Smooth muscle cell (in vitro differentiated cells): Measurements from ENCODE around the gene HOXC6. TPM values are rescaled to one million over a fixed set of nuclear protein-coding genes. Genes with fewer than 3 reads are reported as not detected.
A peak's percentile ranks its signal among the peaks of the same experiment; 100 is the strongest.

Experiments used
- DNase-seq: peaks from one replicate; lab custom pipeline; 2025; ENCODE audit not compliant: unreplicated experiment; lab: John Stamatoyannopoulos, UW
- H2AFZ ChIP-seq: fragments of 200-600 bp; sonication (generic); 2 replicates; pipeline ENCODE4 v1.6.0; 2016; ENCODE audit warnings: antibody characterized with exemption, low read depth, mild to moderate bottlenecking
- H3F3A ChIP-seq: fragments of 200-600 bp; sonication (generic); 2 replicates; pipeline ENCODE4 v1.6.0; 2017; ENCODE audit warnings: antibody characterized with exemption, low read depth
- H3K27ac ChIP-seq: fragments of 200-600 bp; sonication (generic); 2 replicates; pipeline ENCODE4 v1.5.1; 2016; ENCODE audit warnings: low read depth, mild to moderate bottlenecking
- H3K27me3 ChIP-seq: fragments of 200-600 bp; sonication (generic); 2 replicates; pipeline ENCODE4 v1.6.1; 2016; ENCODE audit warnings: low read depth, mild to moderate bottlenecking
- H3K36me3 ChIP-seq: fragments of 200-600 bp; sonication (generic); 2 replicates; pipeline ENCODE4 v1.5.1; 2016; ENCODE audit warnings: low read depth
- H3K4me1 ChIP-seq: fragments of 200-600 bp; sonication (generic); 2 replicates; pipeline ENCODE4 v1.5.1; 2016; ENCODE audit warnings: low read depth
- H3K4me2 ChIP-seq: fragments of 200-600 bp; sonication (generic); 2 replicates; pipeline ENCODE4 v1.6.0; 2016; ENCODE audit warnings: mild to moderate bottlenecking
- H3K4me3 ChIP-seq: fragments of 200-600 bp; sonication (generic); 2 replicates; pipeline ENCODE4 v1.5.1; 2016; ENCODE audit warnings: mild to moderate bottlenecking
- H3K79me2 ChIP-seq: fragments of 200-600 bp; sonication (generic); 2 replicates; pipeline ENCODE4 v1.6.0; 2016; ENCODE audit warnings: low read depth, mild to moderate bottlenecking
- H3K9ac ChIP-seq: fragments of 200-600 bp; sonication (generic); 2 replicates; pipeline ENCODE4 v1.6.0; 2016; ENCODE audit warnings: low read depth
- H3K9me3 ChIP-seq: fragments of 200-600 bp; sonication (generic); replicated peaks from 2 replicates; pipeline ENCODE4 v1.5.1; 2016; ENCODE audit warnings: low read depth
- H4K20me1 ChIP-seq: fragments of 200-600 bp; sonication (generic); 2 replicates; pipeline ENCODE4 v1.6.0; 2016; ENCODE audit warnings: low read depth
- CTCF ChIP-seq: fragments of 200-600 bp; sonication (generic); IDR thresholded peaks from 2 replicates; pipeline ENCODE4 v1.5.1; 2017; ENCODE audit warnings: borderline replicate concordance, mild to moderate bottlenecking, antibody characterized with exemption; ENCODE audit not compliant: insufficient read depth, poor library complexity, severe bottlenecking
- WGBS: methylation state at CpG from one replicate; pipeline ENCODE4 v1.1.7; 2016; ENCODE audit warnings: low lambda C conversion rate; 5-methylcytosine and 5-hydroxymethylcytosine counted together
- polyA plus RNA-seq: library from polyadenylated mRNA; unstranded; fragments of >200 nt; fragmentation: Nextera tagmentation; extraction: Ambion mirVana; gene quantifications from 2 replicates; pipeline ENCODE4 v1.2.1, GENCODE V29; 2016
- total RNA-seq: library from RNA; depleted of rRNA; stranded (reverse); fragments of >200 nt; gene quantifications from 2 replicates; pipeline ENCODE4 v1.2.3, GENCODE V29; 2014

The HOXC6 gene
- total and polyA plus RNA-seq, 2 experiments from 2014 or later = 3.1 to 12.3 TPM

- Histone ChIP-seq H3K4me3 (no peak overlapping the region), H2AFZ (no peak overlapping the region), H3K79me2 (no peaks in the 10 kb centered on the region), H3F3A (no peaks in the 10 kb centered on the region), H3K4me1 (peaks cover 4% of the 10 kb centered on the region), H3K4me2 (no peak overlapping the region), H3K27me3 (peaks cover 100% of the 10 kb centered on the region), H3K36me3 (no peaks in the 10 kb centered on the region), H3K9me3 (no peaks in the 10 kb centered on the region), H4K20me1 (peaks cover 28% of the 10 kb centered on the region), H3K27ac (no peak overlapping the region), H3K9ac (no peak overlapping the region)
- DNase-seq = no peak
- WGBS = 20% methylated on average over 12 of the region's 12 CpGs
- TF ChIP-seq CTCF = no peak
These were observed 23.0 kb downstream of the HOXC6 start for GRCh38 chr12:54051026-54051842.

DNA sequence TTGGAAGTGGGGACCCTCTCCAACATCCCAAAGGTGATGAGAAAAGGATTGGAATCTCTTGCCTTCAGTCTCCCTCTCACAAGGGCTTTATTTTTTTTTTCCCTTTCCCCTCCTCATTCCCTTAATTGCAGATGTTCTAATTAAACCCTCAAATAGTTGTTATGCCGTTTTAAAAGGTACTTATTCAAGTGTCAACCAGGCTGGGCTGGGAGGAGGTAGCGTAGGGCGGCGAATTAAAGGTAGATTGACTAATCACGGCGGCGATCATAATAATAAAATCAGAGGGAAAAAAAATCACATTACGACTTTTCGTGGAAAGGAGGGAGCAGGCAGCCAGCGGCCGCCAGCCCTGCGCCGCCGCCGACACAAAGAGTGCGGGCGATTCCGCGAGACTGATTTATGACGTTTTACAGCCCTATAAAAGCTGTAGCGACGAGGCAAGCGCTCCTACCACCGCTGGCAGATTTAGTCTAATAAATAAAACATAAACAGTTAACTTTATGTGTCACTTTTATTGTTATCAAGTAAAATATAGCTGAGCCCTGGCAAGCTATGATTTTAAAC is 23.7 kb downstream of the HOXC6 start:
- H3K4me3 ChIP-seq = peak overlapping the region; percentile 16
- H3K9me3 ChIP-seq = no peaks in the 10 kb centered on the region
- no peaks in the 10 kb centered on the region for H3F3A ChIP-seq
- H2AFZ ChIP-seq = no peak overlapping the region
- no peak for DNase-seq
- H3K9ac ChIP-seq = no peak overlapping the region
- peaks cover 20% of the 10 kb centered on the region for H4K20me1 ChIP-seq
- peaks cover 4% of the 10 kb centered on the region for H3K4me1 ChIP-seq
- no peaks in the 10 kb centered on the region for H3K36me3 ChIP-seq
- no peak overlapping the region for H3K27ac ChIP-seq
- WGBS = 3% methylated on average over 24 of the region's 24 CpGs
- peak overlapping the region; percentile 55 for H3K4me2 ChIP-seq
- H3K27me3 ChIP-seq = peaks cover 100% of the 10 kb centered on the region
- no peak for TF ChIP-seq CTCF
- no peaks in the 10 kb centered on the region for H3K79me2 ChIP-seq

GRCh38 chr12:54052438-54053002 is 24.3 kb downstream of the HOXC6 start:
- Histone ChIP-seq H3K4me2 (peak overlapping the region; percentile 55), H2AFZ (no peak overlapping the region), H3K27ac (no peak overlapping the region), H3K36me3 (no peaks in the 10 kb centered on the region), H3F3A (no peaks in the 10 kb centered on the region), H4K20me1 (peaks cover 16% of the 10 kb centered on the region), H3K4me1 (no peaks in the 10 kb centered on the region), H3K4me3 (peak overlapping the region; percentile 16), H3K9me3 (no peaks in the 10 kb centered on the region), H3K9ac (no peak overlapping the region), H3K27me3 (peaks cover 100% of the 10 kb centered on the region), H3K79me2 (no peaks in the 10 kb centered on the region)
- DNase-seq = no peak
- no peak for TF ChIP-seq CTCF
- 10% methylated on average over 10 of the region's 10 CpGs for WGBS
